DND-41 (cell line): ENCODE results near the gene PRKCB.

Experiments used
- ATAC-seq: fragments of 200-7000 bp; cut with Tn5 transposase; 3 replicates; pipeline ENCODE4 v1.9.1; 2021; ENCODE audit warnings: low read depth; ENCODE audit not compliant: insufficient read depth
- DNase-seq: peaks from one replicate; pipeline ENCODE4 v3.0.0-alpha.2; 2020
- H2AFZ ChIP-seq: 2 replicates; pipeline ENCODE4 v1.6.0; 2012; ENCODE audit warnings: low read depth, low read length
- H3K27ac ChIP-seq: 2 replicates; pipeline ENCODE4 v1.5.1; 2012; ENCODE audit warnings: low read length, inconsistent platforms
- H3K27me3 ChIP-seq: fragments of 200-600 bp; sonication (generic); 2 replicates; pipeline ENCODE4 v1.6.0; 2012; ENCODE audit warnings: low read length, mild to moderate bottlenecking, inconsistent platforms; ENCODE audit not compliant: insufficient read depth, poor library complexity
- H3K36me3 ChIP-seq: 2 replicates; pipeline ENCODE4 v1.5.1; 2012; ENCODE audit warnings: low read length, inconsistent platforms; ENCODE audit not compliant: insufficient read depth
- H3K4me1 ChIP-seq: 2 replicates; pipeline ENCODE4 v1.5.1; 2012; ENCODE audit warnings: mild to moderate bottlenecking, low read length; ENCODE audit not compliant: insufficient read depth
- H3K4me2 ChIP-seq: 2 replicates; pipeline ENCODE4 v1.6.0; 2012; ENCODE audit warnings: mild to moderate bottlenecking, moderate library complexity, low read length, inconsistent platforms; ENCODE audit not compliant: insufficient read depth
- H3K4me3 ChIP-seq, 2 experiments: fragments of 200-600 bp in 1 of 2; shearing (Covaris generic) in 1 of 2; 2 replicates each; pipeline ENCODE4 v1.5.1; 2012 to 2016; ENCODE audit warnings: inconsistent platforms in 2 of 2, low read length in 2 of 2, mild to moderate bottlenecking in 2 of 2, low read depth in 1 of 2, moderate library complexity in 1 of 2
- H3K79me2 ChIP-seq: 2 replicates; pipeline ENCODE4 v1.6.0; 2012; ENCODE audit warnings: low read length, inconsistent platforms; ENCODE audit not compliant: insufficient read depth
- H3K9ac ChIP-seq: 2 replicates; pipeline ENCODE4 v1.6.0; 2012; ENCODE audit warnings: low read depth, mild to moderate bottlenecking, inconsistent platforms, low read length, moderate library complexity
- H3K9me3 ChIP-seq: 2 replicates; pipeline ENCODE4 v1.5.1; 2012; ENCODE audit warnings: low read length, moderate library complexity, mild to moderate bottlenecking, inconsistent platforms; ENCODE audit not compliant: insufficient read depth, severe bottlenecking
- H4K20me1 ChIP-seq: 2 replicates; pipeline ENCODE4 v1.6.0; 2012; ENCODE audit warnings: low read length; ENCODE audit not compliant: insufficient read depth
- EZH2 ChIP-seq: IDR thresholded peaks from 3 replicates; pipeline ENCODE4 v1.6.1; 2012; ENCODE audit warnings: borderline replicate concordance, low read depth, mild to moderate bottlenecking, moderate library complexity, low read length, inconsistent platforms; ENCODE audit not compliant: severe bottlenecking
- TF ChIP-seq, protein P1 (sequence below): IDR thresholded peaks from 2 replicates; pipeline ENCODE4 v1.5.1; 2012; ENCODE audit warnings: borderline replicate concordance, low read length, moderate library complexity, mild to moderate bottlenecking; ENCODE audit not compliant: poor library complexity, severe bottlenecking; ENCODE audit errors: extremely low read depth

The PRKCB gene

DNA sequence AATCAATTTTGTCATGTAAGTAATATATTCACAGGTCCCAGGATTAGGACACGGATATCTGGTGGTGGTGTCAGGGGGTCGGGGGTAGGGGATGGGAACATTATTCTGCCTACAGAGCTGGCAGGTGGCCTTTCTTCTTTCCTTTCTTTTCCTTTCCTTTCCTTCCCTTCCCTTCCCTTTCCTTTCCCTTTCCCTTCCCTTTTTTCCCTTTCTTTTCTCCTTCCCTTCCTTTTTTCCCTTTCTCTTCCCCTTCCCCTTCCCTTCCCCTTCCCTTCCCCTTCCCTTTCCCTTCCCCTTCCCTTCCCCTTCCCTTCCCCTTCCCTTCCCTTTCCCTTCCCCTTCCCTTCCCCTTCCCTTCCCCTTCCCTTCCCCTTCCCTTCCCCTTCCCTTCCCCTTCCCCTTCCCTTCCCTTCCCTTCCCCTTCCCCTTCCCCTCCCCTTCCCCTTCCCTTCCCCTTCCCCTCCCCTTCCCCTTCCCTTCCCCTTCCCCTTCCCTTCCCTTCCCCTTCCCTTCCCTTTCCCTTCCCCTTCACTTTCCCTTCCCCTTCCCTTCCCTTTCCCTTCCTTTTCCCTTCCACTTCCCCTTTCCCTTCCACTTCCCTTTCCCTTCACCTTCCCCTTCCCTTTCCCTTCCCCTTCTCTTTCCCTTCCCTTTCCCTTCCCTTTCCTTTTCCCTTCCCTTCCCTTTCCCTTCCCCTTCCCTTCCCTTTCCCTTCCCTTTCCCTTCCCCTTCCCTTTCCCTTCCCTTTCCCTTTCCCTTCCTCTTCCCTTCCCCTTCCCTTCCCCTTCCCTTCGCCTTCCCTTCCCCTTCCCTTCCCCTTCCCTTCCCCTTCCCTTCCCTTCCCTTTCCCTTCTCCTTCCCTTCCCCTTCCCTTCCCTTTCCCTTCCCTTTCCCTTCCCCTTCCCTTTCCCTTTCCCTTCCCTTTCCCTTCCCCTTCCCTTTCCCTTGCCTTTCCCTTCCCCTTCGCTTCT, 145.9 kb downstream of the PRKCB start:
- TF ChIP-seq, protein P1, sequence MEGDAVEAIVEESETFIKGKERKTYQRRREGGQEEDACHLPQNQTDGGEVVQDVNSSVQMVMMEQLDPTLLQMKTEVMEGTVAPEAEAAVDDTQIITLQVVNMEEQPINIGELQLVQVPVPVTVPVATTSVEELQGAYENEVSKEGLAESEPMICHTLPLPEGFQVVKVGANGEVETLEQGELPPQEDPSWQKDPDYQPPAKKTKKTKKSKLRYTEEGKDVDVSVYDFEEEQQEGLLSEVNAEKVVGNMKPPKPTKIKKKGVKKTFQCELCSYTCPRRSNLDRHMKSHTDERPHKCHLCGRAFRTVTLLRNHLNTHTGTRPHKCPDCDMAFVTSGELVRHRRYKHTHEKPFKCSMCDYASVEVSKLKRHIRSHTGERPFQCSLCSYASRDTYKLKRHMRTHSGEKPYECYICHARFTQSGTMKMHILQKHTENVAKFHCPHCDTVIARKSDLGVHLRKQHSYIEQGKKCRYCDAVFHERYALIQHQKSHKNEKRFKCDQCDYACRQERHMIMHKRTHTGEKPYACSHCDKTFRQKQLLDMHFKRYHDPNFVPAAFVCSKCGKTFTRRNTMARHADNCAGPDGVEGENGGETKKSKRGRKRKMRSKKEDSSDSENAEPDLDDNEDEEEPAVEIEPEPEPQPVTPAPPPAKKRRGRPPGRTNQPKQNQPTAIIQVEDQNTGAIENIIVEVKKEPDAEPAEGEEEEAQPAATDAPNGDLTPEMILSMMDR = no peak
- TF ChIP-seq EZH2 = no peak
- Histone ChIP-seq H3K4me3 (no peak overlapping the region), H4K20me1 (peaks cover 5% of the 10 kb centered on the region), H2AFZ (no peak overlapping the region), H3K27ac (no peak overlapping the region), H3K27me3 (no peaks in the 10 kb centered on the region), H3K36me3 (no peaks in the 10 kb centered on the region), H3K9me3 (no peaks in the 10 kb centered on the region), H3K79me2 (peaks cover 7% of the 10 kb centered on the region), H3K4me1 (peaks cover 4% of the 10 kb centered on the region), H3K9ac (no peak overlapping the region), H3K4me2 (no peak overlapping the region)
- DNase-seq (no peak), ATAC-seq (no peak)

DNA sequence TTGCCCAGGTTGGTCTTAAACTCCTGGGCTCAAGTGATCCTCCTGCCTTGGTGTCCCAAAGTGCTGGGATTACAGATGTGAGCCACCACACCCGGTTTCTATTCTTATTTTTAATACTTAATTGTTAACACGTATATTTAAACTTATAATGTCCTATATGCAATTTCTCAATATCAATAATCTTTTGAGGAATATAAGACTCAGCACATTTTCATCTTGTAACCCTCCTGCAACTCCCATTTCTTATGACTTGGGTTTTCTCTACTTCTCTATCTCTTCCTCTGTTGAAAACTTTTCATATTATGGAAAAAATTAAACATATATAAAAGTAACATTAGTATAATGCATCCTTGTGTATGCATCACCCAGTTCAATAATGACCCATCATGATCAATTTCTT, 150.7 kb downstream of the PRKCB start:
- no peaks in the 10 kb centered on the region for H3K27me3 ChIP-seq
- H3K4me2 ChIP-seq = no peak overlapping the region
- no peaks in the 10 kb centered on the region for H3K9me3 ChIP-seq
- ATAC-seq (no peak), DNase-seq (no peak)
- no peak overlapping the region for H3K9ac ChIP-seq
- H3K4me3 ChIP-seq = no peak overlapping the region
- H3K27ac ChIP-seq = no peak overlapping the region
- H3K36me3 ChIP-seq = peaks cover 4% of the 10 kb centered on the region; the same call in 1 of the 2 replicates
- no peak for TF ChIP-seq EZH2
- TF ChIP-seq, protein P1 = no peak
- H3K4me1 ChIP-seq = no peaks in the 10 kb centered on the region
- H3K79me2 ChIP-seq = no peaks in the 10 kb centered on the region; the same call in 1 of the 2 replicates
- no peak overlapping the region for H2AFZ ChIP-seq
- no peaks in the 10 kb centered on the region for H4K20me1 ChIP-seq

DNA sequence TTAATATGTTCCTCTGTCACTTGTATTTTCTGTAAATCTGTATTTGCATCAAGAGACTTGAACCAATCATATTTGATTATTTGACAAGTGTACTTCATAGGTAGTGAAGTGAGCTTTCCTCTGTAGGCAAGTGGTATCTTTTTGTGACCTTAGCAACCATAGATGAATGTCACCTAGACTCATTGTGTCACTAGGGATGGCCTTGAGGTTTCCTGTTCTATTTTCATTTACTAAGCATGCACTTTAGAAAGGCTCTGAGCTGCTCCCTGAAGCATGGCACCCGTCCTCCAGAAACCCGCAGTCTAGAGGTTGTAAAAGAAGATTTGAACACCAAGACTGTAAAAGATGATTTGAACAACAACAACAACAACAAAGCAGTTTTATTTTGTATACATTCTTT, 151.7 kb downstream of the PRKCB start:
- TF ChIP-seq, protein P1 = no peak
- no peak for TF ChIP-seq EZH2
- H2AFZ ChIP-seq = no peak overlapping the region
- no peak overlapping the region for H3K4me2 ChIP-seq
- peaks cover 4% of the 10 kb centered on the region; the same call in 1 of the 2 replicates for H3K36me3 ChIP-seq
- no peaks in the 10 kb centered on the region for H3K9me3 ChIP-seq
- H3K4me3 ChIP-seq = no peak overlapping the region
- DNase-seq = no peak
- no peak overlapping the region for H3K27ac ChIP-seq
- no peaks in the 10 kb centered on the region for H3K4me1 ChIP-seq
- no peak overlapping the region for H3K9ac ChIP-seq
- H4K20me1 ChIP-seq = no peaks in the 10 kb centered on the region
- no peak for ATAC-seq
- H3K27me3 ChIP-seq = no peaks in the 10 kb centered on the region
- H3K79me2 ChIP-seq = no peaks in the 10 kb centered on the region; the same call in 1 of the 2 replicates
